Prostate gland (tissue), 2 donors: ENCODE results near the gene ZNF516.

ENCODE experiments used
- CTCF ChIP-seq, 4 experiments: fragments of 200-600 bp in 2 of 4; fragments of 450-650 bp in 2 of 4; sonication (generic) in 2 of 4; IDR thresholded peaks; 1 replicate in 3 of 4; 2 replicates in 1 of 4; pipeline ENCODE4 v1.5.1; 2016 to 2019; ENCODE audit warnings: antibody characterized with exemption in 4 of 4, mild to moderate bottlenecking in 2 of 4, moderate library complexity in 2 of 4
- POLR2A ChIP-seq: fragments of 450-650 bp; IDR thresholded peaks from one replicate; pipeline ENCODE4 v1.6.1; 2016; ENCODE audit warnings: antibody characterized with exemption, mild to moderate bottlenecking
- POLR2AphosphoS5 ChIP-seq: sonication (generic); formaldehyde crosslinking; IDR thresholded peaks from one replicate; pipeline ENCODE4 v1.6.1; 2017; ENCODE audit warnings: antibody characterized with exemption

GRCh38 chr18:76486574-76486973 lies 8.5 kb downstream of the ZNF516 start:
- no peak for TF ChIP-seq CTCF (IDR thresholded peaks at IDR 0.05)
- TF ChIP-seq POLR2A: no peak
- no peak for TF ChIP-seq POLR2AphosphoS5
